ENCODE results near the gene SLAMF7. TPM values are rescaled to one million over a fixed set of nuclear protein-coding genes. Genes with fewer than 3 reads are reported as not detected.
A peak's percentile ranks its signal among the peaks of the same experiment; 100 is the strongest.

Gene SLAMF7
- total and polyA plus RNA-seq, 11 donors, result 0.21 to 28.0 (median 0.34) TPM; not detected in 4

DNA sequence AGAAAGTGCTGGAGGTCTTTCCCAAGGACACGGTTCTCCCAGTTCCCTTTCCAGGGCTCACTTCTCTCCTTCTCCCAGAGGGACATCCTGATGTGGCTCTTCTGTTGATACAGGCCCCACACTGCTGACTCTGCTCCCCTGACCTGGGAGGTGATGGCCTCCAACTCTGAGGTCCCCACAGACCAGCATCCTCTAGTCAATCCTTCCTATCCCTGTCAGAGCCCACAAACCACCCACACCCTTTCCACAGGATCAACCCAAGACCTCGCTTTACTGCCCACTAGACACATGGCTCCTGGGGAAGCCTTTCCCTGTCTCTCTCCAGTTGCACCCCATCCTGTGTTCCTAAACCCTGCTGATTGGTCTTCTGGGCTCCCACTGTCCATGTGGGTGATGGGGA lies 11.6 kb downstream of the SLAMF7 start:
- peaks cover 0 to 16% (median 0%) of the 10 kb centered on the region in 12 donors for H3K4me1 ChIP-seq
- ATAC-seq (no peak), DNase-seq (no peak)
- peak overlapping the region in 1 of 12 donors; percentile 4 for H3K27ac ChIP-seq
- TF ChIP-seq POLR2A (IDR thresholded peaks at IDR 0.05), result no peak
- TF ChIP-seq, protein P1, sequence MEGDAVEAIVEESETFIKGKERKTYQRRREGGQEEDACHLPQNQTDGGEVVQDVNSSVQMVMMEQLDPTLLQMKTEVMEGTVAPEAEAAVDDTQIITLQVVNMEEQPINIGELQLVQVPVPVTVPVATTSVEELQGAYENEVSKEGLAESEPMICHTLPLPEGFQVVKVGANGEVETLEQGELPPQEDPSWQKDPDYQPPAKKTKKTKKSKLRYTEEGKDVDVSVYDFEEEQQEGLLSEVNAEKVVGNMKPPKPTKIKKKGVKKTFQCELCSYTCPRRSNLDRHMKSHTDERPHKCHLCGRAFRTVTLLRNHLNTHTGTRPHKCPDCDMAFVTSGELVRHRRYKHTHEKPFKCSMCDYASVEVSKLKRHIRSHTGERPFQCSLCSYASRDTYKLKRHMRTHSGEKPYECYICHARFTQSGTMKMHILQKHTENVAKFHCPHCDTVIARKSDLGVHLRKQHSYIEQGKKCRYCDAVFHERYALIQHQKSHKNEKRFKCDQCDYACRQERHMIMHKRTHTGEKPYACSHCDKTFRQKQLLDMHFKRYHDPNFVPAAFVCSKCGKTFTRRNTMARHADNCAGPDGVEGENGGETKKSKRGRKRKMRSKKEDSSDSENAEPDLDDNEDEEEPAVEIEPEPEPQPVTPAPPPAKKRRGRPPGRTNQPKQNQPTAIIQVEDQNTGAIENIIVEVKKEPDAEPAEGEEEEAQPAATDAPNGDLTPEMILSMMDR (IDR thresholded peaks at IDR 0.05), result no peak
- no peak overlapping the region for H3K4me3 ChIP-seq
- intact Hi-C loops (cut with DNase I), result no loop called here
- H3K9me3 ChIP-seq, result no peaks in the 10 kb centered on the region
- H3K27me3 ChIP-seq, result peaks cover 0 to 18% (median 0%) of the 10 kb centered on the region in 9 donors
- WGBS, 4 donors, result 79 to 94% (median 89%) methylated on average over 2 of the region's 2 CpGs
- H3K36me3 ChIP-seq, result peaks cover 0 to 4% (median 0%) of the 10 kb centered on the region in 9 donors

- Histone ChIP-seq H3K36me3 (peaks cover 0 to 4% (median 0%) of the 10 kb centered on the region in 9 donors), H3K9me3 (no peaks in the 10 kb centered on the region), H3K27me3 (peaks cover 0 to 18% (median 0%) of the 10 kb centered on the region in 9 donors), H3K27ac (no peak overlapping the region), H3K4me1 (peaks cover 0 to 16% (median 0%) of the 10 kb centered on the region in 12 donors), H3K4me3 (no peak overlapping the region)
- DNase-seq, result no peak
- WGBS, 4 donors, result 70 to 80% (median 78%) methylated on average over 3 of the region's 3 CpGs
- TF ChIP-seq, protein P1 (IDR thresholded peaks at IDR 0.05), result no peak
- no peak for TF ChIP-seq POLR2A (IDR thresholded peaks at IDR 0.05)
- intact Hi-C loops (cut with DNase I), result no loop called here
- no peak for ATAC-seq
Measured at GRCh38 chr1:160752406-160752805, 13.4 kb downstream of the SLAMF7 start.

DNA sequence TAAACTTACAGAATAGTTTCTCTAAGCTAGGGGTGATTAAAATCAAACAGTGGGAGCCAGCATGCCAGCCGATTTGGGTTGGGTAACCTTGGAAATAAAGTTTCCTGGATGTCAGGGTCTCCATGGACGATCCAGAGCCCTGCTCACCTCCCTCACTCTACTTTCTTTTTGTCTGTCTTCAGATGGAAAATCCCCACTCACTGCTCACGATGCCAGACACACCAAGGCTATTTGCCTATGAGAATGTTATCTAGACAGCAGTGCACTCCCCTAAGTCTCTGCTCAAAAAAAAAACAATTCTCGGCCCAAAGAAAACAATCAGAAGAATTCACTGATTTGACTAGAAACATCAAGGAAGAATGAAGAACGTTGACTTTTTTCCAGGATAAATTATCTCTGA lies 13.9 kb downstream of the SLAMF7 start:
- DNase-seq (no peak), ATAC-seq (no peak)
- H3K4me1 ChIP-seq, result peaks cover 0 to 16% (median 0%) of the 10 kb centered on the region in 12 donors
- no peaks in the 10 kb centered on the region for H3K9me3 ChIP-seq
- H3K27me3 ChIP-seq, result peaks cover 0 to 18% (median 0%) of the 10 kb centered on the region in 9 donors
- WGBS, 4 donors, result 36 to 43% (median 43%) methylated on average over 5 of the region's 5 CpGs
- H3K36me3 ChIP-seq, result peaks cover 0 to 4% (median 0%) of the 10 kb centered on the region in 9 donors
- intact Hi-C loops (cut with DNase I), result no loop called here
- H3K4me3 ChIP-seq, result no peak overlapping the region
- no peak for TF ChIP-seq POLR2A (IDR thresholded peaks at IDR 0.05)
- TF ChIP-seq, protein P1 (IDR thresholded peaks at IDR 0.05), result no peak
- H3K27ac ChIP-seq, result no peak overlapping the region

GRCh38 chr1:160753594-160753993 lies 14.5 kb downstream of the SLAMF7 start:
- H3K9me3 ChIP-seq, result no peaks in the 10 kb centered on the region
- ATAC-seq (no peak), DNase-seq (no peak)
- peaks cover 0 to 12% (median 0%) of the 10 kb centered on the region in 12 donors for H3K4me1 ChIP-seq
- TF ChIP-seq POLR2A (IDR thresholded peaks at IDR 0.05), result no peak
- TF ChIP-seq, protein P1 (IDR thresholded peaks at IDR 0.05), result no peak
- no peak overlapping the region for H3K27ac ChIP-seq
- H3K27me3 ChIP-seq, result peaks cover 0 to 18% (median 0%) of the 10 kb centered on the region in 9 donors
- H3K36me3 ChIP-seq, result peaks cover 0 to 4% (median 0%) of the 10 kb centered on the region in 9 donors
- H3K4me3 ChIP-seq, result no peak overlapping the region
- intact Hi-C loops (cut with DNase I), result no loop called here

Measured in heart left ventricle (tissue), 16 donors.